HL-60 (cell line): ENCODE data around the gene TBC1D16.

Experiments used
- GABPA ChIP-seq: IDR thresholded peaks from 2 replicates; pipeline ENCODE4 v1.6.1; 2012; ENCODE audit warnings: low read depth
- POLR2AphosphoS5 ChIP-seq: IDR thresholded peaks from 2 replicates; pipeline ENCODE4 v1.6.1; 2012; ENCODE audit warnings: low read depth
- TF ChIP-seq, protein P1 (sequence below): IDR thresholded peaks from one replicate; pipeline ENCODE4 v1.5.1; 2011; ENCODE audit warnings: low read length, control low read depth, inconsistent platforms; ENCODE audit not compliant: insufficient read depth
- TF ChIP-seq, protein P2 (sequence below): IDR thresholded peaks from 2 replicates; pipeline ENCODE4 v1.6.1; 2012; ENCODE audit warnings: low read depth; ENCODE audit not compliant: insufficient replicate concordance

DNA sequence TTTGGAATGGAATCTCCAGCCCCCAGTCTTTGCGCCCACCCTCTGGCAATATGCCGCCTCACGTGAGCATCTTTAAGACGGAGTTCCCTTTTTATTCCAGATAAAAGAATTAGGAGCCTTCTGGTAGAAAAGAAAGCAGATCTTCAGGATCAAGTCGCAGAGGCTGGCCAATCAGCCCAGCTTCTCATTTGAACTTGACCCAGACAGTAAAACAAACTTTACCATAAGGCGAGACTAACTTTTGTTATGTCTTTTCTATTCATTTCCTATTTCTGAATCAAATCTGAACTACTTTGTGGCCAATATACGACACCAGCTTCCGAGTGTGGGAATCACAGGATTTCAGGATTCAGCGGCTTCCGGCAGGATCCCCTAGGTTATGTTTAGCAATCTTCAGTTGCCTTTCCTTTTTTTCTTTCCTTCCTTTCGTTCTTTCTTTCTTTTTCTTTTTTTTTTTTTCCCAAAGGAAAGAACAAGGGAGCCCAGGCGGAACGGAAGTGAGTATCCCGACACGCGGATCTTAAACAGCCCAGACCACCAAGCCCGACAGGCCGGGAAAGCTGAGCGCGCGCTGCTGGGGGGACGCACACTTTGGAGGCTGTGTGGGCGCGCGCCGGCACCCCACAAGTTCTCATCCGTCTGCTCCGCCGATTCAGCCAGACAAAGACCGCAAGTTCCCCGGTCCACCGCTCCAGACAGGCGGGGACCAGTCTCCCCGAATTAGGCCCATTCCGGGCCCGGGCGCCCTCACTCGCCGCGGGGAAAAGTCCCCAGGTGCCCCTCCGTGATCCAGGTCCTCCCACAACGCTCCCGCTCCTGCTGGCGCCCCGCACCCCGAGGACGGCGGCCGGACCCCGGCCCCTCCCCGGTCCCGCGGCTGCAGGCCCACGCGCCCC is 633 bp downstream of the TBC1D16 start:
- TF ChIP-seq, protein P1, sequence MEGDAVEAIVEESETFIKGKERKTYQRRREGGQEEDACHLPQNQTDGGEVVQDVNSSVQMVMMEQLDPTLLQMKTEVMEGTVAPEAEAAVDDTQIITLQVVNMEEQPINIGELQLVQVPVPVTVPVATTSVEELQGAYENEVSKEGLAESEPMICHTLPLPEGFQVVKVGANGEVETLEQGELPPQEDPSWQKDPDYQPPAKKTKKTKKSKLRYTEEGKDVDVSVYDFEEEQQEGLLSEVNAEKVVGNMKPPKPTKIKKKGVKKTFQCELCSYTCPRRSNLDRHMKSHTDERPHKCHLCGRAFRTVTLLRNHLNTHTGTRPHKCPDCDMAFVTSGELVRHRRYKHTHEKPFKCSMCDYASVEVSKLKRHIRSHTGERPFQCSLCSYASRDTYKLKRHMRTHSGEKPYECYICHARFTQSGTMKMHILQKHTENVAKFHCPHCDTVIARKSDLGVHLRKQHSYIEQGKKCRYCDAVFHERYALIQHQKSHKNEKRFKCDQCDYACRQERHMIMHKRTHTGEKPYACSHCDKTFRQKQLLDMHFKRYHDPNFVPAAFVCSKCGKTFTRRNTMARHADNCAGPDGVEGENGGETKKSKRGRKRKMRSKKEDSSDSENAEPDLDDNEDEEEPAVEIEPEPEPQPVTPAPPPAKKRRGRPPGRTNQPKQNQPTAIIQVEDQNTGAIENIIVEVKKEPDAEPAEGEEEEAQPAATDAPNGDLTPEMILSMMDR = no peak
- TF ChIP-seq GABPA (no peak), POLR2AphosphoS5 (no peak)
- TF ChIP-seq, protein P2, sequence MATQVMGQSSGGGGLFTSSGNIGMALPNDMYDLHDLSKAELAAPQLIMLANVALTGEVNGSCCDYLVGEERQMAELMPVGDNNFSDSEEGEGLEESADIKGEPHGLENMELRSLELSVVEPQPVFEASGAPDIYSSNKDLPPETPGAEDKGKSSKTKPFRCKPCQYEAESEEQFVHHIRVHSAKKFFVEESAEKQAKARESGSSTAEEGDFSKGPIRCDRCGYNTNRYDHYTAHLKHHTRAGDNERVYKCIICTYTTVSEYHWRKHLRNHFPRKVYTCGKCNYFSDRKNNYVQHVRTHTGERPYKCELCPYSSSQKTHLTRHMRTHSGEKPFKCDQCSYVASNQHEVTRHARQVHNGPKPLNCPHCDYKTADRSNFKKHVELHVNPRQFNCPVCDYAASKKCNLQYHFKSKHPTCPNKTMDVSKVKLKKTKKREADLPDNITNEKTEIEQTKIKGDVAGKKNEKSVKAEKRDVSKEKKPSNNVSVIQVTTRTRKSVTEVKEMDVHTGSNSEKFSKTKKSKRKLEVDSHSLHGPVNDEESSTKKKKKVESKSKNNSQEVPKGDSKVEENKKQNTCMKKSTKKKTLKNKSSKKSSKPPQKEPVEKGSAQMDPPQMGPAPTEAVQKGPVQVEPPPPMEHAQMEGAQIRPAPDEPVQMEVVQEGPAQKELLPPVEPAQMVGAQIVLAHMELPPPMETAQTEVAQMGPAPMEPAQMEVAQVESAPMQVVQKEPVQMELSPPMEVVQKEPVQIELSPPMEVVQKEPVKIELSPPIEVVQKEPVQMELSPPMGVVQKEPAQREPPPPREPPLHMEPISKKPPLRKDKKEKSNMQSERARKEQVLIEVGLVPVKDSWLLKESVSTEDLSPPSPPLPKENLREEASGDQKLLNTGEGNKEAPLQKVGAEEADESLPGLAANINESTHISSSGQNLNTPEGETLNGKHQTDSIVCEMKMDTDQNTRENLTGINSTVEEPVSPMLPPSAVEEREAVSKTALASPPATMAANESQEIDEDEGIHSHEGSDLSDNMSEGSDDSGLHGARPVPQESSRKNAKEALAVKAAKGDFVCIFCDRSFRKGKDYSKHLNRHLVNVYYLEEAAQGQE = no peak
